ENCODE data around the gene CHDH.

DNA sequence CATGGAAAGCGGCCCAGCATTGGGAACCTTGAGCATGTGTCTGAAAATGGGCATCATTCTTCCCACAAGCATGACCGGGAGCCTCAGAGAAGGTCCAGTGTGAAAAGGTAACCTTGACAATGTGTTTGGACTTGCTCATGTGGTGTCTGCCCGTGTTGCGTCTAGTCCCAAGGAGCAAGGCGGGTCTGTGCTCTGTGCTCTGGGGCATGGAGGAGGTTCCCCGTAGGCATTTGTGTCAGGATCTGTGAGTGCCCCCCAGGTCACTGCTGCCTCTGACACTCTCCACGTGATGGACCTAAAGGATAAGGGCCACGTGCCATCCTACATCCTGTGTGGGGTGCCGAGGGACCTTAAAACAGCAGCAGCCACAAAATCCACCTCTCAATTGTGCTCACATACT is 44.9 kb downstream of the CHDH start:
- TF ChIP-seq, protein P1, sequence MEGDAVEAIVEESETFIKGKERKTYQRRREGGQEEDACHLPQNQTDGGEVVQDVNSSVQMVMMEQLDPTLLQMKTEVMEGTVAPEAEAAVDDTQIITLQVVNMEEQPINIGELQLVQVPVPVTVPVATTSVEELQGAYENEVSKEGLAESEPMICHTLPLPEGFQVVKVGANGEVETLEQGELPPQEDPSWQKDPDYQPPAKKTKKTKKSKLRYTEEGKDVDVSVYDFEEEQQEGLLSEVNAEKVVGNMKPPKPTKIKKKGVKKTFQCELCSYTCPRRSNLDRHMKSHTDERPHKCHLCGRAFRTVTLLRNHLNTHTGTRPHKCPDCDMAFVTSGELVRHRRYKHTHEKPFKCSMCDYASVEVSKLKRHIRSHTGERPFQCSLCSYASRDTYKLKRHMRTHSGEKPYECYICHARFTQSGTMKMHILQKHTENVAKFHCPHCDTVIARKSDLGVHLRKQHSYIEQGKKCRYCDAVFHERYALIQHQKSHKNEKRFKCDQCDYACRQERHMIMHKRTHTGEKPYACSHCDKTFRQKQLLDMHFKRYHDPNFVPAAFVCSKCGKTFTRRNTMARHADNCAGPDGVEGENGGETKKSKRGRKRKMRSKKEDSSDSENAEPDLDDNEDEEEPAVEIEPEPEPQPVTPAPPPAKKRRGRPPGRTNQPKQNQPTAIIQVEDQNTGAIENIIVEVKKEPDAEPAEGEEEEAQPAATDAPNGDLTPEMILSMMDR (IDR thresholded peaks at IDR 0.05): no peak
- no peak for TF ChIP-seq EP300 (IDR thresholded peaks at IDR 0.05)
